Measurements from ENCODE around the gene DSP.

GRCh38 chr6:7532821-7533220 lies 8.7 kb upstream of the DSP start:
- no peak for TF ChIP-seq CTCF (IDR thresholded peaks at IDR 0.05; ENCODE audit: low read depth, low read length)
- TF ChIP-seq EZH2phosphoT487 (IDR thresholded peaks at IDR 0.05; ENCODE audit: low read depth) = no peak

Measured in OCI-LY3 (cell line).